Measurements from ENCODE around the gene ASIP. TPM values are rescaled to one million over a fixed set of nuclear protein-coding genes. Genes with fewer than 3 reads are reported as not detected.

The ASIP gene
- total RNA-seq, 1 experiment from 2014 or later, result not detected

- no TSS peak for BruUV-seq (replicated peaks)
- Histone ChIP-seq H3K9me3 (peaks cover 4% of the 10 kb centered on the region; the same call in 1 of the 2 replicates), H3K4me3 (ENCODE audit: low read depth, low read length) (no peak overlapping the region), H3K4me1 (no peaks in the 10 kb centered on the region), H3K27me3 (replicated peaks; ENCODE audit: control insufficient read depth, insufficient read depth, low read length) (no peaks in the 10 kb centered on the region), H3K36me3 (ENCODE audit: control insufficient read depth, insufficient read depth, low read length) (no peaks in the 10 kb centered on the region)
- H3K4me1 Mint-ChIP-seq (ENCODE audit: low read depth, unreplicated experiment), result no peaks in the 10 kb centered on the region
- H3K27me3 Mint-ChIP-seq (ENCODE audit: insufficient read depth, unreplicated experiment), result peaks cover 18% of the 10 kb centered on the region
- H3K36me3 Mint-ChIP-seq (ENCODE audit: insufficient read depth, unreplicated experiment), result no peaks in the 10 kb centered on the region
- H3K27ac Mint-ChIP-seq (ENCODE audit: unreplicated experiment), result no peak overlapping the region
- no peak overlapping the region for H3K4me3 Mint-ChIP-seq (ENCODE audit: unreplicated experiment)
- ChIA-PET CTCF (interaction anchor here (1.0 kb wide), 1 partner anchor 12 kb away, joined by 3 read pairs; no protein-coding TSS in a partner anchor), POLR2A (interaction anchor here (0.7 kb wide), 1 partner anchor 8 kb away, joined by 5 read pairs; no protein-coding TSS in a partner anchor)
- no peak for DNase-seq
- no peak for TF ChIP-seq CTCF (IDR thresholded peaks at IDR 0.05; ENCODE audit: insufficient read depth in 1 of 2, low read depth in 1 of 2, low read length in 1 of 2, severe bottlenecking in 1 of 2, unreplicated experiment in 1 of 2)
- intact Hi-C loops (cut with micrococcal nuclease; ENCODE audit: unreplicated experiment), result no loop called here
- peaks cover 8% of the 10 kb centered on the region for H3K9me3 Mint-ChIP-seq (ENCODE audit: unreplicated experiment)
Observed at GRCh38 chr20:34243377-34243776, 2.2 kb downstream of the ASIP start.

- no peaks in the 10 kb centered on the region for H3K4me1 Mint-ChIP-seq (ENCODE audit: low read depth, unreplicated experiment)
- no peak for DNase-seq
- Histone ChIP-seq H3K27me3 (replicated peaks; ENCODE audit: control insufficient read depth, insufficient read depth, low read length) (no peaks in the 10 kb centered on the region), H3K4me3 (ENCODE audit: low read depth, low read length) (no peak overlapping the region), H3K36me3 (ENCODE audit: control insufficient read depth, insufficient read depth, low read length) (no peaks in the 10 kb centered on the region), H3K4me1 (no peaks in the 10 kb centered on the region), H3K9me3 (no peaks in the 10 kb centered on the region)
- no peaks in the 10 kb centered on the region for H3K9me3 Mint-ChIP-seq (ENCODE audit: unreplicated experiment)
- no peak for TF ChIP-seq CTCF (IDR thresholded peaks at IDR 0.05; ENCODE audit: insufficient read depth in 1 of 2, low read depth in 1 of 2, low read length in 1 of 2, severe bottlenecking in 1 of 2, unreplicated experiment in 1 of 2)
- ChIA-PET CTCF (interaction anchor here (1.5 kb wide), 1 partner anchor 55 kb away, joined by 6 read pairs; no protein-coding TSS in a partner anchor), POLR2A (no interaction called here)
- peaks cover 6% of the 10 kb centered on the region for H3K27me3 Mint-ChIP-seq (ENCODE audit: insufficient read depth, unreplicated experiment)
- intact Hi-C loops (cut with micrococcal nuclease; ENCODE audit: unreplicated experiment), result no loop called here
- no peak overlapping the region for H3K4me3 Mint-ChIP-seq (ENCODE audit: unreplicated experiment)
- BruUV-seq (replicated peaks), result no TSS peak
- no peaks in the 10 kb centered on the region for H3K36me3 Mint-ChIP-seq (ENCODE audit: insufficient read depth, unreplicated experiment)
- H3K27ac Mint-ChIP-seq (ENCODE audit: unreplicated experiment), result no peak overlapping the region
Observed at GRCh38 chr20:34246126-34246626, 5.0 kb downstream of the ASIP start.

GRCh38 chr20:34249291-34249690 is 8.1 kb downstream of the ASIP start:
- POLR2A ChIA-PET, result interaction anchor here (0.7 kb wide), 1 partner anchor 320 kb away, joined by 5 read pairs; no protein-coding TSS in a partner anchor
- no peaks in the 10 kb centered on the region for H3K27me3 ChIP-seq (replicated peaks; ENCODE audit: control insufficient read depth, insufficient read depth, low read length)
- Mint-ChIP-seq H3K4me3 (ENCODE audit: unreplicated experiment) (no peak overlapping the region), H3K27ac (ENCODE audit: unreplicated experiment) (no peak overlapping the region), H3K36me3 (ENCODE audit: insufficient read depth, unreplicated experiment) (no peaks in the 10 kb centered on the region), H3K9me3 (ENCODE audit: unreplicated experiment) (no peaks in the 10 kb centered on the region), H3K27me3 (ENCODE audit: insufficient read depth, unreplicated experiment) (no peaks in the 10 kb centered on the region), H3K4me1 (ENCODE audit: low read depth, unreplicated experiment) (peaks cover 11% of the 10 kb centered on the region)
- no peaks in the 10 kb centered on the region for H3K36me3 ChIP-seq (ENCODE audit: control insufficient read depth, insufficient read depth, low read length)
- BruUV-seq (replicated peaks), result no TSS peak
- peaks cover 9% of the 10 kb centered on the region for H3K4me1 ChIP-seq
- H3K9me3 ChIP-seq, result no peaks in the 10 kb centered on the region
- CTCF ChIA-PET, result interaction anchor here (0.6 to 1.2 kb wide), 2 partner anchors 18 to 63 kb away, joined by 3 read pairs; no protein-coding TSS in a partner anchor
- intact Hi-C loops (cut with micrococcal nuclease; ENCODE audit: unreplicated experiment), result no loop called here
- no peak for TF ChIP-seq CTCF (IDR thresholded peaks at IDR 0.05; ENCODE audit: insufficient read depth in 1 of 2, low read depth in 1 of 2, low read length in 1 of 2, severe bottlenecking in 1 of 2, unreplicated experiment in 1 of 2)
- no peak overlapping the region for H3K4me3 ChIP-seq (ENCODE audit: low read depth, low read length)
- no peak for DNase-seq

Data from Caco-2 (cell line).